H9 (cell line): ENCODE results near the gene CALR3. TPM values are rescaled to one million over a fixed set of nuclear protein-coding genes. Genes with fewer than 3 reads are reported as not detected.
"Not testable (repeated sequence)": the region's sequence is repeated elsewhere in the genome, so short reads cannot be mapped to it uniquely, and the experiment has no call there.

Experiments
- DNase-seq: peaks from one replicate; pipeline ENCODE4 v3.0.0-alpha.2; 2017
- H2AFZ ChIP-seq: one replicate; pipeline ENCODE4 v1.6.1; 2013; ENCODE audit warnings: mild to moderate bottlenecking, low read length, control low read depth, moderate library complexity
- H2AK5ac ChIP-seq: 2 replicates; pipeline ENCODE4 v1.6.1; 2013; ENCODE audit warnings: low read length, control low read depth, mixed read lengths; ENCODE audit not compliant: insufficient read length
- H2BK120ac ChIP-seq: one replicate; pipeline ENCODE4 v1.6.1; 2013; ENCODE audit warnings: low read depth, mild to moderate bottlenecking, low read length, control low read depth, inconsistent platforms; ENCODE audit not compliant: poor library complexity, severe bottlenecking
- H2BK12ac ChIP-seq: 2 replicates; pipeline ENCODE4 v1.6.1; 2013; ENCODE audit warnings: low read length, control low read depth, mixed read lengths, low read depth; ENCODE audit not compliant: insufficient read length
- H2BK15ac ChIP-seq: 2 replicates; pipeline ENCODE4 v1.6.1; 2013; ENCODE audit warnings: low read depth, low read length, control low read depth
- H2BK20ac ChIP-seq: one replicate; pipeline ENCODE4 v1.6.1; 2013; ENCODE audit warnings: low read depth, mild to moderate bottlenecking, low read length, control low read depth, inconsistent platforms; ENCODE audit not compliant: poor library complexity, severe bottlenecking
- H2BK5ac ChIP-seq: 2 replicates; pipeline ENCODE4 v1.6.1; 2013; ENCODE audit warnings: low read length, control low read depth, mixed read lengths; ENCODE audit not compliant: insufficient read length
- H3K14ac ChIP-seq: 2 replicates; pipeline ENCODE4 v1.6.1; 2013; ENCODE audit warnings: low read length, control low read depth; ENCODE audit not compliant: insufficient read depth
- H3K18ac ChIP-seq: 2 replicates; pipeline ENCODE4 v1.6.1; 2013; ENCODE audit warnings: low read depth, mild to moderate bottlenecking, mixed read lengths, low read length, control low read depth; ENCODE audit not compliant: insufficient read length
- H3K23ac ChIP-seq: 2 replicates; pipeline ENCODE4 v1.6.1; 2013; ENCODE audit warnings: low read length, control low read depth, mixed read lengths, low read depth; ENCODE audit not compliant: insufficient read length
- H3K23me2 ChIP-seq: 2 replicates; pipeline ENCODE4 v1.6.1; 2013; ENCODE audit warnings: low read depth, mild to moderate bottlenecking, mixed read lengths, low read length, control low read depth; ENCODE audit not compliant: insufficient read length, poor library complexity, severe bottlenecking
- H3K27ac ChIP-seq: 2 replicates; pipeline ENCODE4 v1.5.1; 2013; ENCODE audit warnings: low read length, control low read depth, mixed read lengths, low read depth; ENCODE audit not compliant: insufficient read length
- H3K27me3 ChIP-seq: 2 replicates; pipeline ENCODE4 v1.6.1; 2013; ENCODE audit warnings: low read length, control low read depth, inconsistent platforms; ENCODE audit not compliant: insufficient read depth
- H3K4ac ChIP-seq: 2 replicates; pipeline ENCODE4 v1.6.1; 2013; ENCODE audit warnings: low read depth, mild to moderate bottlenecking, control low read depth, inconsistent platforms, low read length, moderate library complexity
- H3K4me1 ChIP-seq: 2 replicates; pipeline ENCODE4 v1.6.1; 2013; ENCODE audit warnings: low read length, control low read depth, inconsistent platforms; ENCODE audit not compliant: insufficient read depth
- H3K4me2 ChIP-seq: 2 replicates; pipeline ENCODE4 v1.6.1; 2013; ENCODE audit warnings: low read length, control low read depth, mixed read lengths; ENCODE audit not compliant: insufficient read length, insufficient read depth
- H3K56ac ChIP-seq: 2 replicates; pipeline ENCODE4 v1.6.1; 2013; ENCODE audit warnings: low read depth, mild to moderate bottlenecking, mixed read lengths, low read length, control low read depth; ENCODE audit not compliant: insufficient read length
- H3K79me1 ChIP-seq: 2 replicates; pipeline ENCODE4 v1.6.1; 2013; ENCODE audit warnings: low read depth, mild to moderate bottlenecking, moderate library complexity, low read length, control low read depth, inconsistent platforms; ENCODE audit not compliant: insufficient read depth, poor library complexity, severe bottlenecking
- H3K79me2 ChIP-seq: 2 replicates; pipeline ENCODE4 v1.6.1; 2013; ENCODE audit warnings: low read length, control low read depth, inconsistent platforms; ENCODE audit not compliant: insufficient read depth
- H3K9ac ChIP-seq: 2 replicates; pipeline ENCODE4 v1.6.1; 2013; ENCODE audit warnings: low read length, control low read depth, mixed read lengths; ENCODE audit not compliant: insufficient read length; ENCODE audit errors: extremely low read depth
- H3K9me3 ChIP-seq: one replicate; pipeline ENCODE4 v1.6.1; 2013; ENCODE audit warnings: low read depth, low read length, inconsistent platforms; ENCODE audit not compliant: control insufficient read depth
- H3T11ph ChIP-seq: one replicate; pipeline ENCODE4 v1.6.1; 2013; ENCODE audit warnings: mild to moderate bottlenecking, low read length, control low read depth, inconsistent platforms
- H4K20me1 ChIP-seq: one replicate; pipeline ENCODE4 v1.6.1; 2013; ENCODE audit not compliant: control insufficient read depth, insufficient read length, insufficient read depth
- H4K5ac ChIP-seq: 2 replicates; pipeline ENCODE4 v1.6.1; 2013; ENCODE audit warnings: low read depth, mild to moderate bottlenecking, mixed read lengths, low read length, control low read depth; ENCODE audit not compliant: insufficient read length
- H4K8ac ChIP-seq: replicated peaks from 2 replicates; pipeline ENCODE4 v1.6.1; 2013; ENCODE audit warnings: low read length, control low read depth, mixed read lengths, low read depth; ENCODE audit not compliant: insufficient read length
- H4K91ac ChIP-seq: 2 replicates; pipeline ENCODE4 v1.6.1; 2013; ENCODE audit warnings: low read depth, mild to moderate bottlenecking, moderate library complexity, mixed read lengths, low read length, control low read depth; ENCODE audit not compliant: insufficient read length
- H3K27ac Mint-ChIP-seq, 3 experiments: 2 replicates in 2 of 3; 3 replicates in 1 of 3; pipeline ENCODE4 v1.8.0; 2020 to 2021; ENCODE audit warnings: mixed read lengths in 3 of 3, mild to moderate bottlenecking in 1 of 3, moderate library complexity in 1 of 3
- H3K27me3 Mint-ChIP-seq: 2 replicates; pipeline ENCODE4 v1.8.0; 2021; ENCODE audit warnings: low read depth, mild to moderate bottlenecking, moderate library complexity, mixed read lengths
- H3K36me3 Mint-ChIP-seq, 3 experiments: 2 replicates in 2 of 3; 3 replicates in 1 of 3; pipeline ENCODE4 v1.8.0; 2020 to 2021; ENCODE audit warnings: low read depth in 3 of 3, mixed read lengths in 3 of 3; ENCODE audit not compliant: insufficient read depth in 1 of 3
- H3K4me1 Mint-ChIP-seq, 2 experiments: 2 replicates each; pipeline ENCODE4 v1.8.0; 2020; ENCODE audit warnings: mixed read lengths in 2 of 2
- H3K4me3 Mint-ChIP-seq, 2 experiments: 2 replicates in 1 of 2; 3 replicates in 1 of 2; pipeline ENCODE4 v1.8.0; 2020 to 2021; ENCODE audit warnings: mild to moderate bottlenecking in 2 of 2, mixed read lengths in 2 of 2, moderate library complexity in 1 of 2
- H3K9me3 Mint-ChIP-seq, 2 experiments: 2 replicates in 1 of 2; 3 replicates in 1 of 2; pipeline ENCODE4 v1.8.0; 2020; ENCODE audit warnings: mild to moderate bottlenecking in 2 of 2, mixed read lengths in 2 of 2, moderate library complexity in 1 of 2
- CTCF ChIP-seq: fragments of 200-600 bp; sonication (generic); conservative IDR thresholded peaks from 3 replicates; pipeline ENCODE4 v1.8.0; 2021; ENCODE audit warnings: antibody characterized with exemption, mild to moderate bottlenecking
- WGBS: extraction: QIAGEN DNeasy Blood & Tissue Kit; methylation state at CpG from one replicate; pipeline ENCODE4 v1.1.7; 2013; ENCODE audit warnings: missing lambda C conversion rate, low lambda C conversion rate, mixed read lengths; ENCODE audit not compliant: insufficient read length; ENCODE audit errors: extremely low coverage; 5-methylcytosine and 5-hydroxymethylcytosine counted together
- total RNA-seq: library from RNA; stranded (reverse); gene quantifications from 2 replicates; pipeline ENCODE4 v1.2.1, GENCODE V29; 2021

Gene CALR3
- total RNA-seq, 1 experiment from 2014 or later: 0.44 TPM

GRCh38 chr19:16467581-16467980 is 28.4 kb downstream of the CALR3 start:
- no peak for DNase-seq
- H3K27ac Mint-ChIP-seq: peak overlapping the region; percentile 9 to 65 (median 23); a peak in 5 of 7 replicates
- H3K9ac ChIP-seq: no peak overlapping the region

GRCh38 chr19:16466802-16467427 is 29.1 kb downstream of the CALR3 start:
- not testable (repeated sequence) for H3K23me2 ChIP-seq, H2BK20ac ChIP-seq, H3K4me2 ChIP-seq, H2BK12ac ChIP-seq, H3K18ac ChIP-seq, H3K9me3 ChIP-seq, H3T11ph ChIP-seq, DNase-seq, H2BK5ac ChIP-seq, H3K14ac ChIP-seq, H3K4ac ChIP-seq, H4K91ac ChIP-seq, H3K79me1 ChIP-seq, H3K36me3 Mint-ChIP-seq, H4K20me1 ChIP-seq, H3K9me3 Mint-ChIP-seq, H3K27me3 ChIP-seq, H3K9ac ChIP-seq, H3K23ac ChIP-seq, H3K4me3 Mint-ChIP-seq, H4K5ac ChIP-seq, H3K56ac ChIP-seq, H2BK120ac ChIP-seq, H3K4me1 ChIP-seq, H3K27ac ChIP-seq, H2BK15ac ChIP-seq, H2AFZ ChIP-seq, H3K27me3 Mint-ChIP-seq, H4K8ac ChIP-seq, H2AK5ac ChIP-seq
- Mint-ChIP-seq H3K27ac (peak overlapping the region in 2 of 3 experiments; percentile 61 to 65; a peak in 3 of 7 replicates), H3K4me1 (peaks cover 24 to 41% of the 10 kb centered on the region in 2 experiments)
- H3K79me2 ChIP-seq: peaks cover 30% of the 10 kb centered on the region
- WGBS: no CpG with 5 or more reads among the region's 12 CpGs

More at GRCh38 chr19:16467581-16467980, 28.4 kb downstream of the CALR3 start:
- no peak overlapping the region for H2AK5ac ChIP-seq
- H2BK15ac ChIP-seq: no peak overlapping the region
- no peak for TF ChIP-seq CTCF
- no peak overlapping the region for H4K5ac ChIP-seq
- no peak overlapping the region for H3K27ac ChIP-seq
- H3K79me2 ChIP-seq: peaks cover 30% of the 10 kb centered on the region
- H3K23me2 ChIP-seq: peaks cover 9% of the 10 kb centered on the region
- no peak overlapping the region for H3K14ac ChIP-seq
- H3K9me3 ChIP-seq: no peaks in the 10 kb centered on the region
- H2BK120ac ChIP-seq: no peak overlapping the region
- no peak overlapping the region for H3K4me3 Mint-ChIP-seq
- H3K36me3 Mint-ChIP-seq: peaks cover 0 to 8% (median 7%) of the 10 kb centered on the region in 3 experiments; a peak in 4 of 7 replicates
- H2BK12ac ChIP-seq: no peak overlapping the region
- peaks cover 5% of the 10 kb centered on the region for H3K79me1 ChIP-seq
- no peak overlapping the region for H3K56ac ChIP-seq
- no peak overlapping the region for H2BK20ac ChIP-seq
- peaks cover 24 to 41% of the 10 kb centered on the region in 2 experiments for H3K4me1 Mint-ChIP-seq
- no peak overlapping the region for H4K8ac ChIP-seq
- no peak overlapping the region for H3K18ac ChIP-seq
- H3K27me3 Mint-ChIP-seq: no peaks in the 10 kb centered on the region; the same call in 1 of the 2 replicates
- H3K9me3 Mint-ChIP-seq: no peaks in the 10 kb centered on the region
- no peak overlapping the region for H2BK5ac ChIP-seq
- H4K20me1 ChIP-seq: no peaks in the 10 kb centered on the region
- no peak overlapping the region for H3T11ph ChIP-seq
- H3K23ac ChIP-seq: no peak overlapping the region
- H2AFZ ChIP-seq: no peak overlapping the region
- no peak overlapping the region for H3K4me2 ChIP-seq
- 0 out of 2 replicates have a peak, but pooled peaks cover 3% of the 10 kb centered on the region for H3K4me1 ChIP-seq
- H4K91ac ChIP-seq: no peak overlapping the region
- H3K4ac ChIP-seq: no peak overlapping the region
- no CpG with 5 or more reads among the region's 6 CpGs for WGBS
- no peaks in the 10 kb centered on the region for H3K27me3 ChIP-seq
